ENCODE measurements around the gene NBAS.

GRCh38 chr2:15307526-15307925 is 253.6 kb downstream of the NBAS start:
- TF ChIP-seq ARID4B (CRISPR knock-in tag; IDR thresholded peaks at IDR 0.05) (no peak), POLR2AphosphoS5 (IDR thresholded peaks at IDR 0.05; ENCODE audit: control insufficient read depth, insufficient read depth, low read depth, low read length) (no peak), BRF1 (IDR thresholded peaks at IDR 0.05; ENCODE audit: borderline replicate concordance, extremely low read depth, insufficient read length) (no peak), MTA2 (IDR thresholded peaks at IDR 0.05; ENCODE audit: low read depth) (no peak), E2F4 (CRISPR knock-in tag; IDR thresholded peaks at IDR 0.05; ENCODE audit: low read depth) (no peak), CTCF (IDR thresholded peaks at IDR 0.05 in 2 of 3, conservative IDR thresholded peaks at IDR 0.05 in 1 of 3; ENCODE audit: insufficient read depth in 2 of 3, low read depth in 1 of 3, low read length in 3 of 3) (no peak), NR1H2 (CRISPR knock-in tag; IDR thresholded peaks at IDR 0.05) (no peak), ZNF384 (IDR thresholded peaks at IDR 0.05; ENCODE audit: low read depth, low read length) (no peak)

Data from K562 (cell line).